Activated CD4-positive, alpha-beta T cell treated with anti-CD3 and anti-CD28 coated beads for 4 hours (primary cell): Measurements from ENCODE around the gene TOPAZ1.

Experiments
- DNase-seq, 2 donors: peaks; one replicate each; pipeline ENCODE4 v3.0.0-alpha.2; 2020

TOPAZ1 gene

GRCh38 chr3:44241706-44242105, at the start of gene TOPAZ1:
Gene TOPAZ1 (plus strand): TSS chr3:44241886. CDS start chr3:44242054, 168 bp downstream.
- DNase-seq = no peak

GRCh38 chr3:44198284-44199269, 43.1 kb upstream of the TOPAZ1 start:
- peak; percentile 69 to 74 for DNase-seq

- DNase-seq = no peak
Observed at GRCh38 chr3:44206261-44206660, 35.4 kb upstream of the TOPAZ1 start.

- DNase-seq = no peak
Observed at GRCh38 chr3:44206862-44207652, 34.6 kb upstream of the TOPAZ1 start.

GRCh38 chr3:44208086-44208485, 33.6 kb upstream of the TOPAZ1 start:
- DNase-seq = no peak

GRCh38 chr3:44208568-44208967, 33.1 kb upstream of the TOPAZ1 start:
- DNase-seq = no peak

GRCh38 chr3:44210967-44211366, 30.7 kb upstream of the TOPAZ1 start:
- no peak for DNase-seq

GRCh38 chr3:44222337-44222736, 19.3 kb upstream of the TOPAZ1 start:
- no peak for DNase-seq

- no peak for DNase-seq
Observed at GRCh38 chr3:44223299-44223698, 18.4 kb upstream of the TOPAZ1 start.

GRCh38 chr3:44224131-44224530, 17.6 kb upstream of the TOPAZ1 start:
- no peak for DNase-seq

GRCh38 chr3:44226573-44226972, 15.1 kb upstream of the TOPAZ1 start:
- DNase-seq = no peak

GRCh38 chr3:44227632-44228031, 14.1 kb upstream of the TOPAZ1 start:
- DNase-seq = no peak

- no peak for DNase-seq
Observed at GRCh38 chr3:44228900-44229299, 12.8 kb upstream of the TOPAZ1 start.

GRCh38 chr3:44232407-44232806, 9.3 kb upstream of the TOPAZ1 start:
- no peak for DNase-seq

GRCh38 chr3:44234648-44235268, 6.9 kb upstream of the TOPAZ1 start:
- DNase-seq = no peak

GRCh38 chr3:44235604-44236484, 5.8 kb upstream of the TOPAZ1 start:
- peak; percentile 55 to 59 for DNase-seq

- no peak for DNase-seq
Observed at GRCh38 chr3:44236485-44236908, 5.2 kb upstream of the TOPAZ1 start.

- no peak for DNase-seq
Observed at GRCh38 chr3:44237161-44237560, 4.5 kb upstream of the TOPAZ1 start.

GRCh38 chr3:44237665-44238064, 4.0 kb upstream of the TOPAZ1 start:
- no peak for DNase-seq

GRCh38 chr3:44238889-44239288, 2.8 kb upstream of the TOPAZ1 start:
- DNase-seq = no peak

GRCh38 chr3:44240061-44240460, 1.6 kb upstream of the TOPAZ1 start:
- no peak for DNase-seq

GRCh38 chr3:44242721-44243120, 1.0 kb downstream of the TOPAZ1 start:
- no peak for DNase-seq
